Activated effector memory CD4-positive, alpha-beta T cell treated with anti-CD3 and anti-CD28 coated beads, Interleukin-2, amount 50 U/mL, for 16 hours (primary cell): Measurements from ENCODE around the gene ST3GAL3.
A peak's percentile ranks its signal among the peaks of the same experiment; 100 is the strongest.

Experiments
- DNase-seq: peaks from one replicate; pipeline ENCODE4 v3.0.0-alpha.2; 2020

Gene ST3GAL3

DNA sequence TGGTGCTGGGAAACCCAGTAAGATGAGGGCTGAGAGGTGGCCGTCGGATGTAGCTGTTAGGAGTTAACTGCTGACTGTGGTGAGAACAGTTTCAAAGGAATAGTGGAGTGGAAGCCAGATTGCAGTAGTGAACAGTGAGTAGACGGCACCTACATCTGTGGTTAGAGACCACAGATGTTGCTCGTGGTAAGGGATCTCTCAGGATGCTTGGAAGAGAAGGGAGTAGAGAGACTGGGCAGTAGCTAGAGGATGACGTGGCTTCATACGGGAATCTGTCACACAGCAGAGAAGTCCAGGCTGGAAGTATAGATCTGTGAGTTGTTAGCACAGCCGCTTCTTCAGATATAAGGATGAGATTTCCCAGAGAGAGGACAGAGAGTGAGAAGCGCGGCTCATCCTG is 218.5 kb downstream of the ST3GAL3 start:
- no peak for DNase-seq

DNA sequence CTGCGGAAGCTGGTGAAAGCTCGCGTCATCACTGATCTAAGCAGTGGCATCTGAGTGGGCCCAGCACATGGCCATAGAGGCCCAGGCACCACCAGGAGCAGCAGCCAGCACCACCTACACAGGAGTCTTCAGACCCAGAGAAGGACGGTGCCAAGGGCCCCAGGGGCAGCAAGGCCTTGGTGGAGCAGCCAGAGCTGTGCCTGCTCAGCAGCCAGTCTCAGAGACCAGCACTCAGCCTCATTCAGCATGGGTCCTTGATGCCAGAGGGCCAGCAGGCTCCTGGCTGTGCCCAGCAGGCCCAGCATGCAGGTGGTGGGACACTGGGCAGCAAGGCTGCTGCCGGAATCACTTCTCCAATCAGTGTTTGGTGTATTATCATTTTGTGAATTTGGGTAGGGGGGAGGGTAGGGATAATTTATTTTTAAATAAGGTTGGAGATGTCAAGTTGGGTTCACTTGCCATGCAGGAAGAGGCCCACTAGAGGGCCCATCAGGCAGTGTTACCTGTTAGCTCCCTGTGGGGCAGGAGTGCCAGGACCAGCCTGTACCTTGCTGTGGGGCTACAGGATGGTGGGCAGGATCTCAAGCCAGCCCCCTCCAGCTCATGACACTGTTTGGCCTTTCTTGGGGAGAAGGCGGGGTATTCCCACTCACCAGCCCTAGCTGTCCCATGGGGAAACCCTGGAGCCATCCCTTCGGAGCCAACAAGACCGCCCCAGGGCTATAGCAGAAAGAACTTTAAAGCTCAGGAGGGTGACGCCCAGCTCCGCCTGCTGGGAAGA is 223.0 kb downstream of the ST3GAL3 start:
- peak; percentile 69 for DNase-seq

DNA sequence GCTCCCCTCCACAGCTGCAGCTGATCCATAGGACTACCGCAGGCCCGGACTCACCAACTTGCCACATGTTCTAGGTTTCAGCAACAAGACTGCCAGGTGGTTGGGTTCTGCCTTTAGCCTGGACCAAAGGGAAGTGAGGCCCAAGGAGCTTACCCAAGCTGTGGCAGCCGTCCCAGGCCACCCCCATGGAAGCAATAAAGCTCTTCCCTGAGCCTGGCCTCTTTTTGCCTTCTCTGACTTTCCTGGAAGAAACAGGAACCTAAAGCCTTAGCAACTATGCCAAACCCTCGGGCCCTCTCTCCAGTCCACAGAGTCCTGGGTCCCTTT is 223.6 kb downstream of the ST3GAL3 start:
- DNase-seq = no peak

DNA sequence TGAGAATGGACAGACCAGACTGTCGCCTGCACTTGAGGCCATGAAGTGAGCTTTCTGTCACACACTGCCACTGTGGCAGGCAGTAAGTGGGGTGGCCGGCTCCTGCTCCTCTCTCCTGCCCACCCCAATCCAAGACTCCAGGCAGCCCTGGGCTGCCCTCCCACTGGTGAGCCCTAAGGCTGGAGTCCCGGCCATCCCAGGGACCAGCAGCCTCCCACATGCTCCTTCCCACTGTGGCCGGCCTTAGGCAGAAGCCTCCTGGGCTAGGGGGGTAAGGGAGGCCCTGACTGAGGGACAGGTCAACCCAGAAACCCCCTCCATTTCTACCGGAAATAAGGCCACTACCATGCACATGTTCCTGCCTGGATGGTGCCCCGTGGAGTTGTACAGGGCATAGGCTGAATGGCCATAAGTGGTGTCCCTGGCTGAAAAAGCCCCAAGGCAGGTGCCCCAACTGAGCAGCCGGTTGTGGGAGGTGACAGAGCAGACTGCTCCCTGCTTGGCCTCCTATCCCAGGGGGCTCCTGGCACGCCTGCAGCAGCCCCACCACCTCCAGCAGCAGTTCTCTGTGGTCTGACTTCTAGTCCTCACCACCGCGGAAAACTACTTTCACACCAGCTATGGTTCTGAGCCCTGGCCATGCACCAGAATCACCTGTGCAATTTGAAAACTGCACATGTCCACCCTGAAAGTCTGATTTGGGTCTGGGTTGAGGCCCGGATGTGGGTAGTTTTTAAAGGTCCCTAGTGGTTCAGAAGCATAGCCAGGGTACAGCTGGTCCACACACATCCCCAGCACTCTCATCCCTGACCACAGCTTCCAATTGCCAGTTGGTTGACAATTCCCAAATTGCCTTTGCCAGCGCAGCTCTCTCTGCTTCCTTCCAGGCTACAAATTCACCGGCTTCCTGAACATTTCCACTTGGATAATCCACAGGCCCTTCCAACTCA is 224.7 kb downstream of the ST3GAL3 start:
- no peak for DNase-seq

DNA sequence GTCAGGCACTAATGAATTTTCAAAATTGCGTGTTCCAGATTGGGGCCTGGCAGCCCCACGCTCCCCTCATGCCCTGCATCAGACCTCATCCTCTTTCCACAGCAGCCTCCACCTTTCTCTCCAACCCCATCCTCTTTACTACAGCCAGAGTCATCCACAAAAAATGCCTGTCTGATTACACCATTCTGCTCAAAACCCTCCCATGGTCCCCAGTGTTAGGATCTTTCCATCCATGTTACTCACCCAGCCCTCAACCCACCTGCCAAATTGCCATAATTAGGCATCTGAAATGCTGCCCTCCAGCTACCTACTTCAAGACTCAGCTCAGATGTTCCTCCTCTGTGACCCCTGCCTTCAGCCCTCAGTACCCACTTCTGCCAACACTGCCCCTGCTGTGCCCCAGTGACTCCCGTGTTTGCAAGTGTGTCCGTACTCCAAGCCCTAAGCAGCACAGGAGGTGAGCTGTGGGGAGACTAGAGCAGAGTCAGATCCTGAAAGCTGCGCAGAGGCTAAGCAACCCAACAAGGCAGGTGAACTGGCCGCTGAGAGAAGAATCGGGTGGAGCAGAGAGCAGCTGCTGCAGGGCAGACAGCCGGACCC is 225.6 kb downstream of the ST3GAL3 start:
- DNase-seq = no peak

DNA sequence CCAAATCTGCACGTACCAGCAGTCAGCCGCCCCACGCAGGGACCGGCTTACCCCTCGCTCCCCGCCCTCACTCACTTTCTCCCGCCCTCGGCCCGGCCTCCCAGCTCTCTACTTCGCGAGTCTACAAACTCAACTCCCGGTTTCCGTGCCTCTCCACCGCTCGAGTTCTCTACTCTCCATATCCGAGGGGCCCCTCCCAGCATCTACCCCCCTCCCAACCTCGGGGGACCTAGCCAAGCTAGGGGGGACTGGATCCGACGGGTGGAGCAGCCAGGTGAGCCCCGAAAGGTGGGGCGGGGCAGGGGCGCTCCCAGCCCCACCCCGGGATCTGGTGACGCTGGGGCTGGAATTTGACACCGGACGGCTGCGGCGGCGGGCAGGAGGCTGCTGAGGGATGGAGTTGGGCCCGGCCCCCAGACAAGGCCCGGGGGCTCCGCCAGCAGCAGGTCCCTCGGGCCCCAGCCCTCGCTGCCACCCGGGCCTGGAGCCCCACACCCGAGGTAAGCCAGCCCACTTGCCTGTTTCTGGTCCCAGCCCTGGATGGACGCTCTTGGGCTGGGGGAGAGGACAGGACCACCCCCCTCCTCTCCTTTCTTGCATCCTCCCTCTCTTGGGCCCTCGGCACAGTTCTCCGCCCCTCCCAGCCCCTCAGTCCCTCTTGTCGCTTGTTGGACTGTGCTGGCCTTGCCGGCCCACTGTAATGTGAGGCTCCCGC is 226.2 kb downstream of the ST3GAL3 start, which contains the start of gene ARTN:
TSS of gene ARTN (plus strand) at position 416 of the 715 bp plus-strand sequence. CDS start 1,856 bp downstream, outside the sequence.
- DNase-seq = no peak

DNA sequence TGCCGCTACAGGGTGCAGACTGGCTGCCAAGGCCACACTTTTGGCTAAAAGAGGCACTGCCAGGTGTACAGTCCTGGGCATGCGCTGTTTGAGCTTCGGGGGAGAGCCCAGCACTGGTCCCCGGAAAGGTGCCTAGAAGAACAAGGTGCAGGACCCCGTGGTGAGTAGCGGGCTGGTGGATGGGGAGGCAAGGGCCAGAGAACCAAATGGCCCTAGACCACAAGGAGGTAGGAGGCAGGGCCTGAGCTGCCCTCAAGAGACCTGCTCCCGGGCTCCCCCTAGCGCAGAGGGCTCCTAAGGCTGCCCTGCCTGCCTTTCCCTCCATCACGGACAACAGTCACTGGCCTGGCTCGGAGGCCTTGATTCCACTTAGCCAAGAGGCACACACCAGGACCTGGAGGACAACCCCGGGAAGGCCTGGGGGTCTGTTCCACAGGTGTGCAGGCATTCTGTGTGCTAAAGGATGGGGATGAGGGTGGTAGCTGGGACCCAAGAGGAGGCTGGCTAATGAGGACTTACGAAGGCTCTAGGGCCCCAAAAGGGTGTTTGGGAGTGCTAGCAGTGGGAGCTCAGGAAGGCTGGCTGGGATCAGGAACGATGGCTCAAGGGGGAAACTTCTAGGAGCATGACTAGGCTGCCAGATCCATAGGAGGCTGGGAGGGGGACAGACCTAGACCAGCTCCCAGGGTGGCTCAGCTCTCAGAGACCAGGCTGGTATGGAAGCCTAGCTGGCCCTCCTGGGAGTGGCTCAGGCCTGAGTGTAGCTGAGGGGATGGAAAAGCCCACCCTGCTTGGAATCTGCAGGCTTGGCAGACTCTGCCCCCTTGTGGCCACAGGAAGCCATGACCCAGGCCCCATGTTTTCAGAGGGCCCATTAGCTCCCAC is 227.0 kb downstream of the ST3GAL3 start:
- peak; percentile 83 for DNase-seq

DNA sequence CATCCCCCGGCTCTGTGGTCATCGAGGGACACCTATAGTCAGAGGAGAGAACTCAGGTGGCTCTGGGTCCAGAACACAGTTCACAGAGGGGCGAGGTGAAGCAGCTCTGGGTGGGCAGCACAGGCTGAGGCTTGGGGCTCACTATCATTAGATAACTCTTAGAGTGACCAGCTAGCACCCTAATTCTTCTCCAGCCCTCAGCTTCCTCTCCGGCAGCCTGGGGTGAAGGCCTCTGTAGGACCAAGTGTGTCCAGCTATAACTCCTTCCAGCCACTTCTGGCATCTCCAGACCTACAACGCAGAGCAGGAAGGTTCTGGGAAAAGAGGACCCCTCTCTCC is 227.6 kb downstream of the ST3GAL3 start:
- no peak for DNase-seq

DNA sequence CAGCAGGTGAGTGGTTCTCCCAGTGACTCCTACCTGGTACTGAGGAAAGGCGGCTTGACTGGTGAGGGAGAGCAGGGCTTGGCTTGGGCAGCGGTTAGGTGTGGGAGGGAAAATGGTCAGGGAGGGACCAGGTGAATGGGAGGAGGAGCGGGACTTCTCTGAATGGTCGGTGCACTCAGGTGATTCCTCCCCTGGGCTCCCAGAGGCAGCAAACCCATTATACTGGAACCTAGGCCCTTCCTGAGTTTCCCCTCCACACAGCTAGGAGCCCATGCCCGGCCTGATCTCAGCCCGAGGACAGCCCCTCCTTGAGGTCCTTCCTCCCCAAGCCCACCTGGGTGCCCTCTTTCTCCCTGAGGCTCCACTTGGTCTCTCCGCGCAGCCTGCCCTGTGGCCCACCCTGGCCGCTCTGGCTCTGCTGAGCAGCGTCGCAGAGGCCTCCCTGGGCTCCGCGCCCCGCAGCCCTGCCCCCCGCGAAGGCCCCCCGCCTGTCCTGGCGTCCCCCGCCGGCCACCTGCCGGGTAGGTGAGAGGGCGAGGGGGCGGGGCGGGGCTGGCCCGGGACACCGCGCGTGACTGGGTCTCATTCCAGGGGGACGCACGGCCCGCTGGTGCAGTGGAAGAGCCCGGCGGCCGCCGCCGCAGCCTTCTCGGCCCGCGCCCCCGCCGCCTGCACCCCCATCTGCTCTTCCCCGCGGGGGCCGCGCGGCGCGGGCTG is 228.5 kb downstream of the ST3GAL3 start:
- DNase-seq = no peak

DNA sequence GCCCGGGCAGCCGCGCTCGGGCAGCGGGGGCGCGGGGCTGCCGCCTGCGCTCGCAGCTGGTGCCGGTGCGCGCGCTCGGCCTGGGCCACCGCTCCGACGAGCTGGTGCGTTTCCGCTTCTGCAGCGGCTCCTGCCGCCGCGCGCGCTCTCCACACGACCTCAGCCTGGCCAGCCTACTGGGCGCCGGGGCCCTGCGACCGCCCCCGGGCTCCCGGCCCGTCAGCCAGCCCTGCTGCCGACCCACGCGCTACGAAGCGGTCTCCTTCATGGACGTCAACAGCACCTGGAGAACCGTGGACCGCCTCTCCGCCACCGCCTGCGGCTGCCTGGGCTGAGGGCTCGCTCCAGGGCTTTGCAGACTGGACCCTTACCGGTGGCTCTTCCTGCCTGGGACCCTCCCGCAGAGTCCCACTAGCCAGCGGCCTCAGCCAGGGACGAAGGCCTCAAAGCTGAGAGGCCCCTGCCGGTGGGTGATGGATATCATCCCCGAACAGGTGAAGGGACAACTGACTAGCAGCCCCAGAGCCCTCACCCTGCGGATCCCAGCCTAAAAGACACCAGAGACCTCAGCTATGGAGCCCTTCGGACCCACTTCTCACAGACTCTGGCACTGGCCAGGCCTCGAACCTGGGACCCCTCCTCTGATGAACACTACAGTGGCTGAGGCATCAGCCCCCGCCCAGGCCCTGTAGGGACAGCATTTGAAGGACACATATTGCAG is 229.3 kb downstream of the ST3GAL3 start:
- no peak for DNase-seq

DNA sequence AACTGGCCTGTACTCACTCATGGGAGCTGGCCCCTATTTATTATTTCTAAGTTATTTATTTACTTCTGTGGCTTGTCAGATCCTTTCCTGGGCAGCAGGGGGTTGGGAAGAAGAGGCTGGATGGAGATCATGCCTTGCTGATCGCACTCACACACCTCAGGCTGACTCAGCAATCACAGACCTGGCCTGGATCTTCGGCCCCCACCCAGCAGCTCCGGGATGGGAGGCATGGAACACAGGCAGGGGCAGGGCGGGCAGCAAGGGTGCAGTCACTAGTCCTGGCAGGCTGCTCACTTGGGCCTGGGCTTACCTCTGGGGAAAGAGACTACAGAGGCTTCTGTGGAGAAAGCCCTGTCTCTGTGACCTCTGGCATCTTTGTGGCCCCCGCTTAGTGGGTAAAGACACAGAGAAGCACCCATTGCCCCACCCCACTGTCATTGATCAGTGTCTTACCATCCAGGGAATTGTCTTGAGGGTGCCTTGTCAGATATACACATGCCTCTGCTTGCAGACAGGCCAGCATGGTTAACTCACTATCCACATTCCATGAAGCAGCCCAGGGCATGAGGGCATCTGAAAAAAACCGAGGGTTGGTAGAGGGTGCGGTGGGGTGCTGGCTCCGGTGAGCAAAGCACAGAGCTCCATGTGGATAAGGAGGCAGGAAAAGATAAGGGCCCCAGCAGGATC is 230.0 kb downstream of the ST3GAL3 start:
- DNase-seq = no peak

DNA sequence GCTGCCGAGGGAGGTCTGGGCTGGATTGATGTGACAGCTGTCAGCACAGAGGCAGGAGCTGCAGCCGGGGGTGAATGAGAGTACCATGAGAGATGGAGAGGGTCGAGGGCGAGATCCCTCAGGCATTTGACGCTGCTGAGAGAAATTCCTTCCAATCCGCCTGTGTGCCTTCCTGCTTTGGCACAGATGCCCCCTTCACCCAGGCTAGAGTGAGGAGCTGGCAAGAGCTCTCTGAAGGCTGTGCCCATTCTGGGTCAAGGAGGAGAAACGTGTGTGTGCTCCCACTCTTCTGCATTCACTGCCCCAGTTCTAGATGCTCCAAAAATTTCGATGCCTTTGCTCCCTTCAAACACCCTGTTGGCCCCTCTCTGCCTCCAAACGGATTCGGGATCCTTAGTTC is 231.0 kb downstream of the ST3GAL3 start:
- no peak for DNase-seq

DNA sequence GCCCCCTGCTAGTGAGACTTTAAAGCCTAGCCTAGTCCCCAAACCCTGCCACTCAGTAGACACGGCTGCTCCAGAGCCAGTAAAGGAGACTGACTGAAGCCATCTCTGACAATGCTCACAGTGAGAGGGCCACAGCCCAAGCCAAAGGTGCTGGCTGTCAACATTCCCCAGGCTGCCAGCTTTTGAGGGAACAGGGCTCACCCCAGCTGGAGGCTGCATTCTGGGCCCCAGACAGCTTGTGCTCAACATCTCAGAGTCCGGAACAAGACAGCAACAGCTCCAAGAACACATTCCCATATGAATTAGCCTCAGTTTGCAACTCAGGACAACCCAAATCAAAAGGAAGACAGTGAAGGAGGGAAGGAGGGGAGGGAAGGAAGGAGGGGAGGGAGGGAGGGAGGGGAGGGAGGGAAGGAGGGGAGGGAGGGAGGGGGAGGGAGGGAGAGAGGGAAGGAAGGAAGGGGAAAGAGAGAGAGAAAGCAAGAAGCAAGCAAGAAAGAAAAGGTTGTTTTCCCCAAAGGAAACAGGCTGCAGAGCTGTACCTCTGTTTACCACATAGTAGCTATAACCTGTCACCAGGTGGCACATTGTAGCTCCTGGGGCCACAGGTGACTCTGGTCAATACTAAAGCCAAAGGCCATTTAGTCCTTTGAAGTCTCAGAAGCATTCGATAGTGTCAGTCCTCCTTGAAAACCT is 231.7 kb downstream of the ST3GAL3 start:
- DNase-seq = no peak

DNA sequence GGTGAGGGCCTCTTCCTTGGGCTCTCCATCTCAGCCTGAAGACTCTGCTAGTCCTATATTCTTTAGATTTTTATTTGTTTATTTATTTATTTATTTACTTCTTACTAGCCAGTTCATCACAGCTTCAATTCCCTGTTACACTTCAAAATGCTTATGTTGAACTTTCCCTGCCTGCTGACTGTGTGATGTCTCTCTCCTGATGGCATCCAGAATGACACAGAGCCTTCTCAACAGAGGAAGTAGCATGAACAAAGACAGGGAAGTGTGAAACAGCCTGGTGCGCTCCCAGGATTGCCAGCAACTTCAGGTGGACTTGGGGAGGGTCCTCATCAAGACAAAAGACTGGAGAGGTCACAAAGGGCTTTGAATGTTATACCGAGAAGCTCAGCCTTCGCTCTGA is 235.1 kb downstream of the ST3GAL3 start:
- DNase-seq = no peak

DNA sequence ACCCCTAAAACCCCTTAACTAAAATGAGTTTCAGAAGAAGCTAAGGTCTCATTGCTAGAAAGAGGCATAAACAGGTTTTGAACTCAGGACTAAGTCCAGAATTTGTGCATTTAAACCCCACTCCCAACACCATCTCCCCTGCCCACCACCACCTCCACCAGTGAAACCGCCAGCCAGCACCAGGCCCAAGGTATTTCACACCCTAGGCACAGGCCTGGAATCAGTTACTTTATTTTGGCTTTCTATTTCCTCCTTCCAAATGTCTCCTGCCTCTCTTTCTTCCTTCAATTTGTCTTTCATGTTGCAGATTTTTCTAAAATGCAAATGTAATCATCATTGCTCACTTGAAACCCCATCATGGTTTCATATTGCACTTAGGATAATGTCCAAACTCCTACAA is 237.5 kb downstream of the ST3GAL3 start:
- no peak for DNase-seq

DNA sequence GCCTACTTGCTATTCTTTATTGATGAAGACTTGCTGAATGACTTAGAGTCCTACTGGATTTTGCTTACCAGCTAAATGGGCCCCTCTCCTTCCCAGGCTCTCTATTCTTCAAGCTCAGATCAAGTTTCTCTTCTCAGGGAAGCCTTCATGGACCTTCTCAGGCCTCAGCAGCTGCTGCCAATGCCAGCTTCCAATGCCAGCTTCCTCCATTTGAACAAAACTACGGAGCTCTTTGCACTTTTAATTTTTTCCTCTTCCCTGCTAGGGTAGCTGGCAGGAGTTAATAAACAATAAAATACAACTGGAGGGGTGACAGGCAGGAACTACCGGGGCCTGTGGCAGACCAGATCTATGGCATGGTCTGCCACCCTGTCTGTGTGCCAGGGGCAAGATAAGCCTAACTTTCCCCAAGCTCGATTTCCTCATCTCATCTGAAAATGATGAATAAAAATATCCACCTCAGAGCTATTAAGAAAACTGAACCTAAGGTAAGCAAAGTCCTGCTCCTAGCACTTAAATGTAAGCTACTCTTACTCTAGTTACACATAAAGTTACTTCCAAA is 238.4 kb downstream of the ST3GAL3 start:
- no peak for DNase-seq

DNA sequence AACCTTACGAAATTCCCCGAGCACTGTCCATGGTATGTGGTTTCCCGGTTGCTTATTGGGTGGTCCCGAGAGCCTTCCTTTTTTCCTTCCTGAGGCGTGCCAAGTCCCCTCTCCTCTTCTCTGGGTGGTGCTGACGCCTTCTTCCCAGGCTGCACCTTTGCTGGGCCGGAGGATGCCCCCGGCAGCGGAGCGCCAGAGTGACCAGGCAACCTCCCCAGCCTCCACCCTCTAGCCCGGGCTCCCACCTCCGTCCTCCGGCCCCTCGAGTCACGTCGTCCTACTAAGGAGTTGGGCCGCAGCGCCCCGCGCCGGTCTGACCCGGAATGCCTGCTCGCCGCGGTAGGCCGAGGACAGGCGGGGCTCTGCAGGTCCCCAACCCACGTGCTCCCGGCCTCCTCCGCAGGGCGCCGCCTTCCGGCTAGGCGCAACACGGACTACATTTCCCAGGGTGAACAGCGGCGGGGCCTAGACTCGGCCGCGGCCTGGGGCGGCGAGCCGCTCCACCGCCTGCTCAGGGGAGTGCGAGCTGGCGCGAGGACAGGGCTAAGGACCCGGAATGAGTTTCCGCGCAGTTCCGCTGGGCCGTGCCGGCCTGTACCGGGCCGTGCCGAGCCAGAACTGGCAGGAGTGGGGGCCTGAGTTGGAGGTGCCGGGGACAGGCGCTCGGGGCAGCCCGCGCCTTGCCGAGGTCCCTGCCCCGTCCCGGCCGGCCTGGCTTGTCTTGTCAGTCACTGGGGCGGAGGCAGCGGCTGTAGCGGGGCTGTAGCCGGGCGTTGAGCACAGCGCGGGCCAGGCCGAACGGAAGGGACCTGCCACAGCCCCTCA is 239.1 kb downstream of the ST3GAL3 start, which contains the start of gene IPO13:
TSS of gene IPO13 (plus strand) at position 715 of the 825 bp plus-strand sequence. CDS start 651 bp downstream, outside the sequence.
- DNase-seq = peak; percentile 98
